ENCODE measurements around the gene KCNH1.

Gene KCNH1

GRCh38 chr1:210992837-210993236, 141.1 kb downstream of the KCNH1 start:
- no peak for DNase-seq

- no peak for DNase-seq
These were observed 144.0 kb downstream of the KCNH1 start for GRCh38 chr1:210989905-210990304.

GRCh38 chr1:210981490-210981889, 152.5 kb downstream of the KCNH1 start:
- DNase-seq: no peak

GRCh38 chr1:210980082-210980481, 153.9 kb downstream of the KCNH1 start:
- DNase-seq: no peak

GRCh38 chr1:210978974-210979354, 155.0 kb downstream of the KCNH1 start:
- no peak for DNase-seq

GRCh38 chr1:210978316-210978973, 155.5 kb downstream of the KCNH1 start:
- DNase-seq: no peak

- no peak for DNase-seq
These were observed 182.7 kb downstream of the KCNH1 start for GRCh38 chr1:210951279-210951678.

- peak; percentile 8 for DNase-seq
These were observed 183.9 kb downstream of the KCNH1 start for GRCh38 chr1:210949940-210950546.

GRCh38 chr1:210949489-210949888, 184.5 kb downstream of the KCNH1 start:
- DNase-seq: no peak

- DNase-seq: no peak
These were observed 184.9 kb downstream of the KCNH1 start for GRCh38 chr1:210949039-210949438.

- peak; percentile 27 for DNase-seq
These were observed 189.7 kb downstream of the KCNH1 start for GRCh38 chr1:210944252-210944651.

GRCh38 chr1:210942513-210942912, 191.4 kb downstream of the KCNH1 start:
- no peak for DNase-seq

GRCh38 chr1:210940081-210940617, 193.8 kb downstream of the KCNH1 start:
- DNase-seq: no peak

GRCh38 chr1:210938416-210938925, 195.5 kb downstream of the KCNH1 start:
- no peak for DNase-seq

- no peak for DNase-seq
These were observed 196.1 kb downstream of the KCNH1 start for GRCh38 chr1:210937846-210938245.

GRCh38 chr1:210935905-210936304, 198.0 kb downstream of the KCNH1 start:
- DNase-seq: no peak

- DNase-seq: no peak
These were observed 201.8 kb downstream of the KCNH1 start for GRCh38 chr1:210932104-210932503.

GRCh38 chr1:210922666-210923065, 211.3 kb downstream of the KCNH1 start:
- no peak for DNase-seq

- no peak for DNase-seq
These were observed 212.9 kb downstream of the KCNH1 start for GRCh38 chr1:210920716-210921694.

- no peak for DNase-seq
These were observed 213.7 kb downstream of the KCNH1 start for GRCh38 chr1:210920258-210920657.

- DNase-seq: no peak
These were observed 215.1 kb downstream of the KCNH1 start for GRCh38 chr1:210918893-210919292.

GRCh38 chr1:210917560-210918169, 216.3 kb downstream of the KCNH1 start:
- DNase-seq: no peak

- DNase-seq: no peak
These were observed 217.4 kb downstream of the KCNH1 start for GRCh38 chr1:210916548-210916947.

Data from NCI-H2029 treated with DMSO at 0.1 percent for 48 hours (cell line).